Aorta (tissue), 5 donors: Measurements from ENCODE around the gene SMIM9. TPM values are rescaled to one million over a fixed set of nuclear protein-coding genes. Genes with fewer than 3 reads are reported as not detected.
"Not testable (repeated sequence)": the region's sequence is repeated elsewhere in the genome, so short reads cannot be mapped to it uniquely, and the experiment has no call there.

ENCODE experiments used
- ATAC-seq: fragments of 200-7000 bp; cut with Tn5 transposase; one replicate; pipeline ENCODE4 v1.9.1; 2022; ENCODE audit warnings: moderate library complexity; ENCODE audit not compliant: low FRiP score
- DNase-seq, 2 donors: peaks; one replicate each; pipeline ENCODE4 v3.0.0-alpha.2; 2020
- H3K27ac ChIP-seq, 2 donors: one replicate each; pipeline ENCODE4 v1.5.1; 2013; ENCODE audit warnings: low read length in 2 of 2, mild to moderate bottlenecking in 2 of 2, moderate library complexity in 2 of 2, control low read depth in 1 of 2, inconsistent platforms in 1 of 2, low read depth in 1 of 2
- H3K27me3 ChIP-seq, 2 donors: one replicate each; pipeline ENCODE4 v1.6.1; 2013; ENCODE audit warnings: control low read depth in 1 of 2, low read length in 1 of 2, mild to moderate bottlenecking in 1 of 2, moderate library complexity in 1 of 2; ENCODE audit not compliant: insufficient read depth in 2 of 2, control insufficient read depth in 1 of 2
- H3K36me3 ChIP-seq, 2 donors: one replicate each; pipeline ENCODE4 v1.6.1; 2013; ENCODE audit warnings: control low read depth in 1 of 2, low read length in 1 of 2, mild to moderate bottlenecking in 1 of 2; ENCODE audit not compliant: insufficient read depth in 2 of 2, control insufficient read depth in 1 of 2
- H3K4me1 ChIP-seq, 2 donors: one replicate each; pipeline ENCODE4 v1.6.1; 2013; ENCODE audit warnings: low read length in 2 of 2, control low read depth in 1 of 2, mild to moderate bottlenecking in 1 of 2, moderate library complexity in 1 of 2; ENCODE audit not compliant: insufficient read depth in 2 of 2, control insufficient read depth in 1 of 2
- H3K4me3 ChIP-seq, 2 donors: one replicate each; pipeline ENCODE4 v1.5.1; 2013; ENCODE audit warnings: low read length in 2 of 2, control low read depth in 1 of 2, mild to moderate bottlenecking in 1 of 2
- H3K9me3 ChIP-seq: one replicate; pipeline ENCODE4 v1.6.1; 2013; ENCODE audit warnings: mild to moderate bottlenecking, low read length; ENCODE audit not compliant: control insufficient read depth
- WGBS, 2 donors: extraction: QIAGEN DNeasy Blood & Tissue Kit; methylation state at CpG; one replicate each; pipeline ENCODE4 v1.1.7; 2013; 5-methylcytosine and 5-hydroxymethylcytosine counted together
- intact Hi-C, 2 donors: fragments of 100-400 bp; cut with DNase I; formaldehyde crosslinking; loops; one replicate each; pipeline versions ENCODE4 v1.14.2 to v1.15.0; 2022
- long read RNA-seq, 2 donors: library from polyadenylated mRNA; unstranded; transcript quantifications; one replicate each; pipeline ENCODE4 v2.0.0, GENCODE V29; 2020 to 2021
- polyA plus RNA-seq, 2 donors: library from polyadenylated mRNA; stranded (reverse); fragments of 200-250 nt; gene quantifications; one replicate each; pipeline ENCODE4 v1.2.3, GENCODE V29; 2013
- total RNA-seq, 2 donors: library from RNA; stranded (reverse); fragmentation: NEBNext Ultra II Directional; extraction: Animal tissue kit (Norgen Biotek cat#: 25700); gene quantifications; one replicate each; pipeline ENCODE4 v1.2.1, GENCODE V29; 2021
- donor health status: healthy with polysubstance abuse.
- donor health status: Bipolar disorder and iron deficiency.
- donor health status: DM: no; HTN: no; CAD: no.
- donor health status: DM: no; HTN: no; CAD: no.
- donor health status: DM: yes; HTN: yes; CAD: no.

SMIM9 gene
- total RNA-seq: under 1 TPM in 1 of 2 donors, not detected in 1; 0.39 TPM
- polyA plus RNA-seq: not detected
- long read RNA-seq, donor 1: 0 reads
- long read RNA-seq, donor 2, partial matches to known transcripts: 0 of 1 reads
- long read RNA-seq, donor 2, other reads (novel, unspliced or antisense): 1 of 1 reads

DNA sequence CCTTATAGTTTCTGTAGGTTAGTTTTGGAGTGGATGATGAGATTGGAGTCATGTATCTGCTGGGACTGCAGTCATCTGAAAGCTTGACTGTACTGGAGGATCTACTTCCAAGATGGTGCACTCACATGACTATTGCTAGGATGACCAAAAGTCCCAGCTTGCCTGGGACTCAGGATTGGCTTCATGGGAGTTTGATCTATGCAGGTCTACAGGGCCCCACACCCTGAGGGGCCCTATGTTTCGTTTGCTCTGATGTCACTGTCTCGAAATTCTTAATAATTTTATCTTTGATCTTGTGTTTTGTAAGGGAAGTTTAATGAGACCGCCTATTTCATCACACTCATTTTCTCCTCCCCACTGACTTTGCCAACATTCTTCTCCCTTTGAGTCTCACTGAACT is at the start of gene SMIM9:
Gene SMIM9 (minus strand): TSS at position 101 of the 400 bp plus-strand sequence. CDS start 3,806 bp downstream, outside the sequence.
- Histone ChIP-seq H3K9me3 (no peaks in the 10 kb centered on the region), H3K4me3 (no peak within 1 kb of the TSS), H3K4me1 (no peaks in the 10 kb centered on the region), H3K27me3 (no peaks in the 10 kb centered on the region), H3K27ac (no peak within 1 kb of the TSS), H3K36me3 (no peaks in the 10 kb centered on the region)
- ATAC-seq: no peak
- 61 to 95% methylated on average over 3 of the region's 3 CpGs for WGBS, 2 donors
- no peak for DNase-seq
- intact Hi-C loops: no loop called here

DNA sequence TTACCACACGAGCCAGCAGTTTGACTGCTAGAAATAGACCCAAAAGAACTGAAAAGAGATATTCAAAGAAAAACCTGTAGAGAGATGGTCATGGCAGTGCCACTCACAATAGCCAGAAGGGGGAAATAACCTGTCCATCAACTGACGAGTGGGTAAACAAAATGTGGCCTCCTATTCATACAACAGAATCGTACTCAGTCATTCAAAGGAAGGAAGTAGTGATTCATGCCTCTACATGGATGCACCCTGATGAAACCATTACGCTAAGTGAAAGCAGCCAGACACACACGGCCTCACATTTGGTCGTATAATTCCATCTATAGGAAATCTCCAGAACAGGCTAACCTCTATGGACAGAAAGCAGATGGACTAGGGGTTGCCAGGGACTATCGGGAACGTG is 49.6 kb upstream of the SMIM9 start:
- H3K27me3 ChIP-seq, ATAC-seq, H3K9me3 ChIP-seq, intact Hi-C loops, H3K27ac ChIP-seq, DNase-seq, H3K4me1 ChIP-seq, H3K36me3 ChIP-seq, H3K4me3 ChIP-seq: not testable (repeated sequence)
- WGBS, 2 donors: no CpG with 5 or more reads among the region's 8 CpGs

DNA sequence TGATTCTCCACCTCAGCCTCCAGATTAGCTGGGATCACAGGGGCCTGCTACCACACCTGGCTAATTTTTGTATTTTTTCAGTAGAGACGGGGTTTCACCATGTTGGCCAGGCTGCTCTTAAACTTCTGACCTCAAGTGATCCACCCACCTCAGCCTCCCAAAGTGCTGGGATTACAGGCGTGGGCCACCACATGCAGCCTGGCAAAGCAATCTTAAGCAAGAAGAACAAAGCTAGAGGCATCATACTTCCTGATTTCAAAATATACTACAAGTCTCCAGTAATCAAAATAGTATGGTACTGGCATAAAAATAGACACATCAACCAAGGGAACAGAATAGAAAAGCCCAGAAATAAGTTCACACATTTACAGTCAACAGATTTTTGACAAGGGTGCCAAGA is 38.9 kb upstream of the SMIM9 start:
- 70 to 83% methylated on average over 2 of the region's 2 CpGs for WGBS, 2 donors
- ATAC-seq: no peak
- intact Hi-C loops: no loop called here
- H3K4me1 ChIP-seq: no peaks in the 10 kb centered on the region
- no peak overlapping the region for H3K4me3 ChIP-seq
- H3K27me3 ChIP-seq: no peaks in the 10 kb centered on the region
- H3K27ac ChIP-seq: no peak overlapping the region
- H3K9me3 ChIP-seq: no peaks in the 10 kb centered on the region
- no peaks in the 10 kb centered on the region for H3K36me3 ChIP-seq
- DNase-seq: no peak

DNA sequence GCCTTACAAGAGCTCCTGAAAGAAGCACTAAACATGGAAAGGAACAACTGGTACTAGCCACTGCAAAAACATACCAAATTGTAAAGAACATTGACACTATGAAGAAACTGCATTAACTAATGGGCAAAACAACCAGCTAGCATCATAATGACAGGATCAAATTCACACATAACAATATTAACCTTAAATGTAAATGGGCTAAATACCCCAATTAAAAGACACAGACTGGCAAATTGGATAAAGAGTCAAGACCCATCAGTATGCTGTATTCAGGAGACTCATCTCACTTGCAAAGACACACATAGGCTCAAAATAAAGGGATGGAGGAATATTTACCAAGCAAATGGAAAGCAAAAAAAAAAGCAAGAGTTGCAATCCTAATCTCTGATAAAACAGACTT is 34.1 kb upstream of the SMIM9 start:
- ATAC-seq, H3K27me3 ChIP-seq, H3K4me3 ChIP-seq, H3K9me3 ChIP-seq, DNase-seq, intact Hi-C loops, H3K27ac ChIP-seq, H3K4me1 ChIP-seq, H3K36me3 ChIP-seq: not testable (repeated sequence)

DNA sequence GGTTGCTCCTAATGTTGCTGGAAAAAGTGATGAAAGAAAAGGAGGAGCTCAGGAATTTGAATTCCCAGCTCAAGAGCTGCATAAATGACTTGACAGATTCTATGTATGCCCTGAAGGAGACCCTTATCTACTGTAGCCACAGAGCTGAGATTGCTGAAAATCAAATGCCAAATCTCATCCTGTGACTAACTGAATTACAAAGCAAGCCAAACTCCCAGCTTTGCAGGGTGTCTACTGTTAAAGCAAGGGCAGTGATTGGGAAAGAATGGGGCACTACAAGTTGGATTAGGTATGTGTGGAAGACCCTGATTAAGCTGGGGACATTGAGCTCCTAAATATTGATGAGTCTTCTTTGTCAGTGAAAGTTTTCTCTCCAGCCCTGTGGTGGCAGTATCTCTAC is 20.8 kb upstream of the SMIM9 start:
- Histone ChIP-seq H3K4me1 (no peaks in the 10 kb centered on the region), H3K36me3 (no peaks in the 10 kb centered on the region), H3K4me3 (no peak overlapping the region), H3K9me3 (no peaks in the 10 kb centered on the region), H3K27me3 (no peaks in the 10 kb centered on the region), H3K27ac (no peak overlapping the region)
- intact Hi-C loops: no loop called here
- no peak for ATAC-seq
- no peak for DNase-seq

DNA sequence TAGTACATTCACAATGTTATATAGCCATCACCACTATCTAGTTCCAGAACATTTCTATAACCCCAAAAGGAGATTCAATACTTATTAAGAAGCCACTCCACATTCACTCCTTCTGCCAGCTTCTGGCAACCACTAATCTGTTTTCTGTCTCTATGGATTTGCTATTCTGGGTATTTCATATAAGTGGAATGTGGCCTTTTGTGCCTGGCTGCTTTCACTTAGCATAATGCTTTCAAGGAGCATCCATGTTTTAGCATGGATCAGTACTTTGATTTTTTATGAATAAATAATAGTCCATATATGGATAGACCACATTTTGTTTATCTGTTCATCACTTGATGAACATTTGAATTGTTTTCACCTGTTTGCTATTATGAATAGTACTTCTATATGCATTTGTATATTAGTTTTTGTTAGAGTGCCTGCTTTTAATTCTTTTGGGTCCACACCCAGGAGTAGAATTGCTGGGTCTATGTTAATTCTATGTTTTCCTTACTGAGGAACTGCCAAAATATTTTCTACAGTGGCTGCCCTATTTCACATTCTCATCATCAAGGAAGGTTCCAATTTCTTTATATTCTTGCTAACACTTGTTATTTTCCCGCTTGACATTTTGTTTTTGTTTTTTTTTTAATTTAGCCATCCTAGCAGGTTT is 16.6 kb upstream of the SMIM9 start:
- H3K27me3 ChIP-seq: no peaks in the 10 kb centered on the region
- H3K36me3 ChIP-seq: no peaks in the 10 kb centered on the region
- DNase-seq: no peak
- no peaks in the 10 kb centered on the region for H3K9me3 ChIP-seq
- no peak for ATAC-seq
- intact Hi-C loops: no loop called here
- no peak overlapping the region for H3K4me3 ChIP-seq
- WGBS, 2 donors: 86 to 97% methylated on average over 1 of the region's 1 CpG
- H3K4me1 ChIP-seq: no peaks in the 10 kb centered on the region
- no peak overlapping the region for H3K27ac ChIP-seq

DNA sequence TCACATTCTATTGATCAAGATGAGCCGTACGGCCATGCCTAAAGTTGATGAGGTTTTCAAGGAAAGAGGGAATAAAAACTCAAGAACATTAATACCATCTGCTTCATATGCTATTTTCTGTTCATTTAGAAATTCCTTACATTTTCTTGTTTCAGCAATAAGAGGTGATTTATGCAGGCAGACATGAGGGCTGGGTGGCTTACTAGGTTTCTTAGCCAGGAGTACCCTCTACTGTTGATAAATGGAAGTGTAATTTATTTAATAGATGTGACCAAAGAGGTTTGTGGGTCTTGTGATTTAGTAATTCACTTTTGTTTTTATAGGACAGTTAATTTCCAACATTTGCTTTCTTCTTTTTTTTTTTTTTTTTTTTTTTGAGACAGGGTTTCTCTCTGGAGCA is 6.4 kb upstream of the SMIM9 start:
- no peak overlapping the region for H3K27ac ChIP-seq
- ATAC-seq (no peak), DNase-seq (no peak)
- WGBS, 2 donors: 46 to 51% methylated on average over 2 of the region's 2 CpGs
- no peaks in the 10 kb centered on the region for H3K36me3 ChIP-seq
- H3K9me3 ChIP-seq: no peaks in the 10 kb centered on the region
- no peak overlapping the region for H3K4me3 ChIP-seq
- no peaks in the 10 kb centered on the region for H3K27me3 ChIP-seq
- H3K4me1 ChIP-seq: no peaks in the 10 kb centered on the region
- intact Hi-C loops: no loop called here

DNA sequence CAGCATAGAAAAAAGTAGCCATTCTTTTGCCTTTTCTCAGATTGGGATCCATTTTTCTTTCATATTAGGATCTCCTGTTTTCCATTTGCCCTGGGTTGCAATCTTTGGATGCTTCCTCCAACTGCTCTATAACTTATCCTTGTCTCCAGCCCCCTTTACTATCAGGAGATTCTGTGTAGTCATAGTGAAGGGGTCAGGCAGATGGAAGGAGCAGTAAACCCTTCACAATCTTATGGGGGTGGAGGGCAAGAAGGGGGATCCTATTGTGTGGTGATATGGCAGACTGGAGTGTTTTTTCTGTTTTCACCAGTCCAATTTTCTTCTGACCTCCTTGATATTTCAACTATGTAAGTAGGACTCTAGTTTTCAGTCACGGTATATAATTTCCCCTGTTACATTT is 1.7 kb upstream of the SMIM9 start:
- intact Hi-C loops: no loop called here
- Histone ChIP-seq H3K4me1 (no peaks in the 10 kb centered on the region), H3K9me3 (no peaks in the 10 kb centered on the region)

DNA sequence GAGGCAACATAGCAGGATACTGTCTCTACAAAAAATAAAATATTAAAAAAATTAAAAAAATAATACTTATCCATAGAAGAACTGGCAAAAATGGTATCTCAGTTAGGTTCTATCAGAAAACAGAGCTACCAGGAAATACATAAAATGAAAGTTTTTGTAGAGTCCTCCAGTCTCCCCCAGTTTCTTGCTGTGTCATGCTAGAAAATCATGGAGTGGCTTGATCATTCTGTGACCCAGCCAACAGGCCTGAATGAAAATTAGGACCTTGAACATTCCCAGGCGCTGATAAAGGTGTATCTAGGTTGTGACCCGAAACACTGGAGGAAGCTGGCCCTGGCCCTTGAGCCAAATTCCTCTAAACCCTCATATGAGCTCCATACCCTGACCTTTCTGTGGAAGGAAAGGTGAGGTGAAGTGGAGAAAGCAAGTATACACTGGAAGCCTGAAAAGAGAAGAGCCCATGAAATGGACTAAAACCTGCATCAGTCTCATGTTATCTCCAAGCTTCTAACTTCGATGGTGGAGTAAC is 652 bp downstream of the SMIM9 start:
- DNase-seq (no peak), ATAC-seq (no peak)
- Histone ChIP-seq H3K27me3 (no peaks in the 10 kb centered on the region), H3K4me3 (no peak overlapping the region), H3K4me1 (no peaks in the 10 kb centered on the region), H3K27ac (no peak overlapping the region), H3K36me3 (no peaks in the 10 kb centered on the region), H3K9me3 (no peaks in the 10 kb centered on the region)
- intact Hi-C loops: no loop called here
- 66 to 95% methylated on average over 3 of the region's 3 CpGs for WGBS, 2 donors

More for the DNA sequence above, 1.7 kb upstream of the SMIM9 start:
- ATAC-seq (no peak), DNase-seq (no peak)
- 54 to 73% methylated on average over 1 of the region's 1 CpG for WGBS, 2 donors
- Histone ChIP-seq H3K36me3 (no peaks in the 10 kb centered on the region), H3K27ac (no peak overlapping the region), H3K4me3 (no peak overlapping the region), H3K27me3 (no peaks in the 10 kb centered on the region)
